GM12873 (cell line): Measurements from ENCODE around the gene ADAMTS8.

Experiments used
- CTCF ChIP-seq: IDR thresholded peaks from 2 replicates; pipeline ENCODE4 v1.5.1; 2012; ENCODE audit warnings: low read depth, mild to moderate bottlenecking, moderate library complexity, low read length, control low read depth; ENCODE audit not compliant: insufficient read depth; ENCODE audit errors: missing control alignments

The ADAMTS8 gene

GRCh38 chr11:130426223-130426836, 2.1 kb downstream of the ADAMTS8 start:
- no peak for TF ChIP-seq CTCF

DNA sequence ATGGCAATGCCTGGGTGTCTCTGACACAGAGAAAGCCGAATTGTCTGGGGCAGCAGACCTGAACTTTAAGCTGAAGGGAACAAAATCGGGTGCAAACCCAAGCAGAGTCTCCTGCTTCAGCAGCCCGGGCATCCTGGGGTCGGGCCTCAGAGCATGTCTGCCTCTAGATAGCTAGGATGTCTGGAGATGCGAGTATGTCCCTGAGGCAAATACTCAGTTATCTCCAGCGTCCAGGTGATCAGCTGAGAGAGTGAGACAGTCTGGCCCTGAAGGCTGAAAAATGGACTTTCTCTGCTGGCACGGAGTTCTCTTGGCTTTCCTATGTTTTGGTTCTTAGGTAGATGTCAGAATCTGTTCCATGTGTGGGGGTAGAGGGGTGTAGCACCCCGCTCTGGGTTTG, 3.3 kb downstream of the ADAMTS8 start:
- TF ChIP-seq CTCF, result no peak

GRCh38 chr11:130424613-130425140, 3.7 kb downstream of the ADAMTS8 start:
- TF ChIP-seq CTCF, result no peak

GRCh38 chr11:130423541-130424142, 4.8 kb downstream of the ADAMTS8 start:
- no peak for TF ChIP-seq CTCF

GRCh38 chr11:130422251-130422995, 6.0 kb downstream of the ADAMTS8 start:
- no peak for TF ChIP-seq CTCF

GRCh38 chr11:130421697-130422096, 6.7 kb downstream of the ADAMTS8 start:
- no peak for TF ChIP-seq CTCF

DNA sequence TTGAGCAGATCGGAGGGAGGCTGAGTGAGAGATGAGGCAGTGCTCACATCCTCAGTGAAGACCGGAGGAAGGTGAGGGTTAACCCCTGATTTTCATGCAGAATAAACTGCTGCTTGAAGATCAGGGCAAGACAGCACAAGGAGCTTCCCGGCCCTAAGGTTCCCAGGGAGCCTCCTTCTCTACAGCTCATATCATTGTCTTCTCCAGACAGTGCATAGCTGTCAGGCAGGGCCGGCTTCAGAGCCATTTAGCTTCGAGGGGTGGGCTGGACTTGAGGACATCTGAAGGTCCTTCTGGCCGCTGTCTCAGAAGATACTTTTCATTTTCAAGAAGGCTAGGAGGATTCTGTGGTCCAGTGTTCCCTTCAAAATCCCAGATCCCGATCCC, 7.2 kb downstream of the ADAMTS8 start:
- TF ChIP-seq CTCF, result no peak
